Activated CD4-positive, alpha-beta T cell treated with anti-CD3 and anti-CD28 coated beads for 36 hours (primary cell): ENCODE data around the gene SHC3. TPM values are rescaled to one million over a fixed set of nuclear protein-coding genes. Genes with fewer than 3 reads are reported as not detected.
A peak's percentile ranks its signal among the peaks of the same experiment; 100 is the strongest.

Experiments
- ATAC-seq: fragments of 200-7000 bp; cut with Tn5 transposase; one replicate; pipeline ENCODE4 v1.10.0; 2021; ENCODE audit warnings: mild to moderate bottlenecking, moderate library complexity
- CTCF ChIA-PET: fragments of 350-600 bp; sonication (Branson Sonifier 250); formaldehyde crosslinking; loops from one replicate; lab custom pipeline; 2021; ENCODE audit warnings: antibody characterized with exemption; lab: Charles Lee
- POLR2A ChIA-PET: fragments of 350-600 bp; sonication (Branson Sonifier 250); formaldehyde crosslinking; loops from one replicate; lab custom pipeline; 2021; ENCODE audit warnings: antibody characterized with exemption, inconsistent platforms; lab: Charles Lee
- DNase-seq: peaks from one replicate; pipeline ENCODE4 v3.0.0-alpha.2; 2020
- H3K27ac Mint-ChIP-seq: one replicate; pipeline ENCODE4 v1.8.0; 2021; ENCODE audit warnings: mixed read lengths
- H3K27me3 Mint-ChIP-seq: one replicate; pipeline ENCODE4 v1.8.0; 2021; ENCODE audit warnings: mixed read lengths
- H3K36me3 Mint-ChIP-seq: one replicate; pipeline ENCODE4 v1.8.0; 2021; ENCODE audit warnings: low read depth, mixed read lengths
- H3K4me1 Mint-ChIP-seq: one replicate; pipeline ENCODE4 v1.8.0; 2021; ENCODE audit warnings: mixed read lengths
- H3K4me3 Mint-ChIP-seq: one replicate; pipeline ENCODE4 v1.8.0; 2021; ENCODE audit warnings: mild to moderate bottlenecking, moderate library complexity, mixed read lengths
- H3K9me3 Mint-ChIP-seq: one replicate; pipeline ENCODE4 v1.8.0; 2021; ENCODE audit warnings: low read depth, mixed read lengths
- intact Hi-C, 2 experiments: fragments of 100-400 bp; cut with DNase I in 1 of 2; cut with micrococcal nuclease in 1 of 2; formaldehyde crosslinking; loops; one replicate each; pipeline versions ENCODE4 v1.14.2 to v1.15.1; 2022 to 2024; cut with DNase I, micrococcal nuclease
- total RNA-seq, 2 experiments: library from RNA; stranded (reverse); gene quantifications; one replicate each; pipeline ENCODE4 v1.2.3, GENCODE V29; 2021

SHC3 gene
- total RNA-seq, 2 experiments from 2014 or later, result not detected

DNA sequence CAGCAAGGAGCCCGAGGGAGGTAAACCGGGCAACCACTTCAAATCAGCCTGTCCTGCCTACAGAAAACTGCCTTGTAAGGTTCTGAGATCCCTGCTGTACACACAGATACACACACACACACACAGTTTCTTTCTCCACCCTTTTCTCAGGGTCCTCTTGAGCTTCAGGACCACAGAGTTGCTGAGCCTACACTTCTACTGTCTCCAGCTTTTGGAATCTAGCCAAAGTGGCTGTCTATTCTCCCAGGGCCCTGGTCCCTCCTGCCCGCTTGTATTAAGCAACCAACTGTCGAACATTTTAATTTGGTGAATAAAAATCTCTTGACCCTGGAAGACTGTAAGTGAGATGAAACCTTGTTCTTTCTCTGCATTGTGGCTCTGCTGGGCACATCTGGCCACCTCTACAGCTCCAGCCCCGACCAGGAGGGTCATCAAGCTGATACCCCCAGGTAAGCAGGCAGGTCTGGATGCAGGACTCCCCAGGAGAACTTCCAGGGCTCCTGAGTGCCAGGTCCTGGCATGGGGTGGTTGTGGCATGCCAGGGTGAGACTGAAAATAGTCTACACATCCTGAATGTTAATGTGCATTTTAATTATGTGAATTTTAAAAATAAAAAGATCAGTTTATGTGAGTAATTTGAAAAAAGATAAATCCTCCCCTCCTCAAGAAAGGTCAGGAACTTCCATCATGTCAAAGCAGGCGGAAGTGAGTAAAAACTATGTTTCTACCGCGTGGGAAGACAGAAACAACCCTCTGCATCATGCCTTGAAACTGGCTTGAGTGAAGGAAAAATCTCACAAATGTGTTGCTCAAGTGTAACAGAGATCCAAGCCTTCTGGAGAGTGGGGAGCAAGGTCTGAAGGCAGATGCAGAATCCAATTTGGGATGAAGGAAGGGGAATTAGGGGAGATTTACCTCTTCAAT lies 202.4 kb downstream of the SHC3 start:
- peak; percentile 74 for ATAC-seq
- peaks cover 15% of the 10 kb centered on the region for H3K4me1 Mint-ChIP-seq

DNA sequence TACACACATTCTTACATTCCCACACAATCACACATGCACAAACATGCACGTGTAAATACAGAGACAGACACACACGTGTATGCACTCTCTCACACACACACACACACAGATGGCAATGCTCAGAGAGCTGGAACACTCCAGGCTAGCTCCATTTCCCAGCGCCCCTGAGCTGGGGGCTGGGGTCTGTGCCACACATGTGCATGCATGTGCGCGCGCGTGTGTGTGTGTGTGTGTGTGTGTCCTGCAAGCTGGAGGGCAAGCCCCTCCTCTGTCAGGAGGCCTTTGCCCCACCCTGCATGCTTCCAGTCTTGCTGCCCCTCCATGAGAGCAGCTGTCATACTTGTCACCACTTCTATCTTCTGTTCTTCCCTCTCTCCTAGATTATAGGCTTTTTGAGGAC lies 204.0 kb downstream of the SHC3 start:
- ChIA-PET POLR2A (no interaction called here), CTCF (no interaction called here)
- intact Hi-C loops, result no loop called here
- no peak overlapping the region for H3K4me3 Mint-ChIP-seq
- no peak overlapping the region for H3K27ac Mint-ChIP-seq
- no peaks in the 10 kb centered on the region for H3K9me3 Mint-ChIP-seq
- DNase-seq (no peak), ATAC-seq (no peak)
- no peaks in the 10 kb centered on the region for H3K36me3 Mint-ChIP-seq
- peaks cover 15% of the 10 kb centered on the region for H3K4me1 Mint-ChIP-seq
- peaks cover 19% of the 10 kb centered on the region for H3K27me3 Mint-ChIP-seq

More for the DNA sequence above, 202.4 kb downstream of the SHC3 start:
- Mint-ChIP-seq H3K36me3 (no peaks in the 10 kb centered on the region), H3K9me3 (no peaks in the 10 kb centered on the region), H3K4me3 (no peak overlapping the region), H3K27ac (peak overlapping the region; percentile 10), H3K27me3 (peaks cover 18% of the 10 kb centered on the region)
- no peak for DNase-seq
- intact Hi-C loops, result no loop called here
- ChIA-PET CTCF (no interaction called here), POLR2A (no interaction called here)

DNA sequence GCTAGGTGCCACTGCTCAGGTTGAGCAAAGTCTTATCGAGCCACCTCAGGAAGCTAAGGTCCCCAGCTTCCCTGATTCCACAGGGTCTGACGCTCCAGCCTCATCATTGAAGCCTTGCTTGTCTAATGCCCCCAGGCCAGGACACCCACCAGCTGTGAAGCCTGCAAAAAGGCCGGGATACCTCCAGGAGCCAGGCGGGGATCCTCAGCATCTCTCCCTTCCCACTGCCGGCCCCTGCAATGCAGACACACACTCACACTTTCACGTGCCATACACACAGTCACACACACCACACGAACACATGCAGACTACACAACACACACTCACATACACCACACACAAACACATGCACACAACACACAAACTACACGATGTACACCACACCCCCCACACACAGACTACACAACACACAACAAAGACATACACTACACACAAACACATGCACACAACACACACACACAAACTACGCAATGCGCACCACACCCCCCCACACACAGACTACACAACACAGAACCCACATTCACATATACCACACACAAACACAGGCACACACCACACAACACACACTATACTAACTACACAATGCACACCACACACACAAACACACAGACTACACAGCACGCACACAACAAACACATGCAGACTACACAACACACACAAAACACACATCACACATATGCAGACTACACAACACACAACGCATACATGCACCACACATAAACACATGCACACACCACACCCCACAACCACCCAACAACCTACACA lies 205.2 kb downstream of the SHC3 start:
- POLR2A ChIA-PET, result no interaction called here
- peaks cover 15% of the 10 kb centered on the region for H3K4me1 Mint-ChIP-seq

DNA sequence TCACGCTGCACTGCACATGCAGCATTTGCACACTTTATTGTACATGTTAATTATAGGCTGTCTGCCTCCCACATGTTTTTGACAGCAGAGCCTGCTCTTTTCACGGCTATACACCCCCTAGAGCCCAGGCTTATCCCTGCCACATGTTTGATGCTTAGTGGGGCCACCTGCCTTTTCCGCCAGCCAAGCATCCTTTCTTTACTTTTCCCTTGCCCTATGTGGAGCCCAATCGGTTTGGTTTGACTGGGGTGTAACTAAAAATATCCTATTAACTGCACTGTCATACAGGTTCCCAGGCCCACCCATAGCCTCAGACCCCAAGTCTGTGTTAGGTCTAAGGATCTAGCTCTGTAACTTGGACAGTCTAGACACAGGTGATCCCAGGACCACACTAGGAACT lies 206.2 kb downstream of the SHC3 start:
- POLR2A ChIA-PET, result no interaction called here
- Mint-ChIP-seq H3K27me3 (peaks cover 15% of the 10 kb centered on the region), H3K9me3 (no peaks in the 10 kb centered on the region), H3K4me1 (peaks cover 15% of the 10 kb centered on the region), H3K36me3 (no peaks in the 10 kb centered on the region), H3K4me3 (no peak overlapping the region), H3K27ac (no peak overlapping the region)
- intact Hi-C loops, result no loop called here
- CTCF ChIA-PET, result no interaction called here
- no peak for DNase-seq
- no peak for ATAC-seq

More for the DNA sequence above, 205.2 kb downstream of the SHC3 start:
- DNase-seq, result no peak
- intact Hi-C loops, result no loop called here
- Mint-ChIP-seq H3K4me3 (no peak overlapping the region), H3K27ac (no peak overlapping the region), H3K9me3 (no peaks in the 10 kb centered on the region), H3K36me3 (no peaks in the 10 kb centered on the region), H3K27me3 (peaks cover 23% of the 10 kb centered on the region)
- CTCF ChIA-PET, result no interaction called here
- no peak for ATAC-seq

DNA sequence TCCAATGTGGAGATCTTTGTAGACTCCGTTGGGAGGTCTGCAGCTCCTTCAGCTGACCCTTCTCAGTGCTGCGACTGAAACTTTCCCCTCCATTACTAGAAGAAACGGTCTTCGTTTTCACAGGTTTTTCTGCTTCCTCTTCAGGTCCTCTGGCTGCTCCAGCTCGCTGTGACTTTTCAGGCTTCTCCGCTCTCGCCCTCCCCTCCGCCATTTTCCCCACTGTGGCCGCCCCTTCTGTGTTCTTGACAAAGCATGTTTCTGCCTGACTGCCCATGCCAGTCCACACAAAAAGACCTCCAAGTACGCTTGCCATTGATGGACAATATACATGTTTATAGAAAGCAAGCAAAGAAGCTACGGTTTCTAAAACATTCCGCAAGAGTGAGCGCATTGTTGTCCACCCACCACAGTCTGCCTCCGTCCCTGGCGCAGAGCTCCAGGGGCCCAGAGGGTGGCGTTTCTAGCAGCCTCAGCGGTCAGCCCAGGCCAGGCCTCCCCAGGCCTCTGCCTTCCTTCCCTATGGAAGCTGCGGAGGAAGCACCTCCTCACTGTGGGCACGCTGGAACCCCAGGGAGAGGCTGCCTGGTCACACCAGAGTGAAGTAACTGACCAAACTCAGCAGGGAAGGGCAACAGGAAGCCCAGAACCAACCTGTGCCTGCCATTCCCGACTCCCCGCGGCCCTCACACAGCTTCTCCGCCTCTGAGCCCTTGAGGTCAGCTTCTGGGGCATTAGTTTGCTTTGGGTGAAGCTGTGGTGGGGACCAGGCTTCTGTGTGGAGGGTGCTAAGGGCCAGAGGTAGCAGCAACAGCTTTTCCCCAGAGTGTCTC lies 207.3 kb downstream of the SHC3 start:
- Mint-ChIP-seq H3K27me3 (peaks cover 6% of the 10 kb centered on the region), H3K27ac (no peak overlapping the region), H3K4me3 (no peak overlapping the region), H3K9me3 (no peaks in the 10 kb centered on the region), H3K36me3 (no peaks in the 10 kb centered on the region), H3K4me1 (peaks cover 4% of the 10 kb centered on the region)
- DNase-seq (no peak), ATAC-seq (no peak)
- intact Hi-C loops, result no loop called here
- CTCF ChIA-PET, result no interaction called here
- POLR2A ChIA-PET, result no interaction called here

DNA sequence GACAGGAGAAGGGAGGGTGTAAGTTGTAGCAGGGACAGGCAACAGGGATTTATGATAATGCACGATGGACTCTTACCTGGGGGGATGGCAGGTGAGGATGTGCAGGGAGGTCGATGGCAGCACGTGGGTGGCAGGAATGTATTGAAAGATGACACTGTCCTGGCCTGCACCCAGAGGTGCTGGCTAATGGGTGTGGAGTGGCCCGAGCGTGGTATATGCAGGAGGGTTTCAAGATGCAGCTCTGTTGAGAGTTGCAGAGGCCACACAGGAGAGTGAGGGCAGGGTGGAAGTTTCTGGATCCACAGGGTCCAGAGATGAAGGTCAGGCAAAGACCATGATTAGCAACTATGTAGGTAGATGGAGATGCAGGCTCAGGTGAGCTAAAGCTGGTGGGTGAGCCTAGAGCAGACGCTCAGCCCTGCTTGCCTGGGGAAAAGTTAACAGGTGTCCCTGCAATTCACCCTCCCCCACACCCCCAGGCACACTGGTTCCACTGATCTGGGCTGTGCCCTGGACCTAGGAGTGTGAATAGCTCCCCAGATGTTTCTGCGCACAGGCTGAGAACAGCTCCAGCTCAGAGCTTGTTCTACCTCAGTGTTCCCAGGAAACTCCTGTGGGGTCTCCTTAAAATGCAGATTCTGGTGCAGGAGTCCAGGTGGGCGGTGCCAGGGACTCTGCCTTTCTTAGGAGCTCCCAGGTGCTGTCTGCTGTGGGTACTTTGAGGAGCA lies 208.8 kb downstream of the SHC3 start:
- ChIA-PET POLR2A (interaction anchor here (0.6 kb wide), 2 partner anchors 50 to 91 kb away, joined by 3 read pairs; no protein-coding TSS in a partner anchor), CTCF (no interaction called here)
- no peak for ATAC-seq

DNA sequence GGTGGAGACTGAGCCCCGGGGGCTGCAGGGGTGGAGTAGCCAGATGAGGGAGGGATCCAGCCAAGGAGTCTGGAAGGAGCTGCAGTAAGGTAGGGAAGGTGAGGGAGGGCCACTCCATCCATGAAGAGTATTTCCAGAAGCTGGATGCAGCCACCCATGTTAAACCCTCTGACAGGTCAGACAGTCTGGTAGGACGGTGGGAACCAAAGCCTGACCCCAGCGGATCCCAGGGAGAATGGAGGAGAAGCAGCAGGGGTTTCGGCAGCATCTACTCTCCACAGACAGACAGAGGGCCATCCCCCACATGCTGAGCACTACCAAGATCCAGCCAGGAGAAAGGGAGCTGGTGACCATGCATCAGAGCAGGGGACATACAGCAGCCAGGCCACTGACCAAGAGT lies 209.8 kb downstream of the SHC3 start:
- H3K4me3 Mint-ChIP-seq, result no peak overlapping the region
- POLR2A ChIA-PET, result no interaction called here
- H3K27ac Mint-ChIP-seq, result no peak overlapping the region
- CTCF ChIA-PET, result no interaction called here
- DNase-seq (no peak), ATAC-seq (no peak)
- H3K4me1 Mint-ChIP-seq, result no peaks in the 10 kb centered on the region
- intact Hi-C loops, result no loop called here
- no peaks in the 10 kb centered on the region for H3K9me3 Mint-ChIP-seq
- no peaks in the 10 kb centered on the region for H3K36me3 Mint-ChIP-seq
- peaks cover 6% of the 10 kb centered on the region for H3K27me3 Mint-ChIP-seq

More for the DNA sequence above, 208.8 kb downstream of the SHC3 start:
- no peak overlapping the region for H3K27ac Mint-ChIP-seq
- intact Hi-C loops, result no loop called here
- no peak for DNase-seq
- no peaks in the 10 kb centered on the region for H3K9me3 Mint-ChIP-seq
- no peak overlapping the region for H3K4me3 Mint-ChIP-seq
- H3K4me1 Mint-ChIP-seq, result no peaks in the 10 kb centered on the region
- H3K27me3 Mint-ChIP-seq, result peaks cover 6% of the 10 kb centered on the region
- no peaks in the 10 kb centered on the region for H3K36me3 Mint-ChIP-seq

DNA sequence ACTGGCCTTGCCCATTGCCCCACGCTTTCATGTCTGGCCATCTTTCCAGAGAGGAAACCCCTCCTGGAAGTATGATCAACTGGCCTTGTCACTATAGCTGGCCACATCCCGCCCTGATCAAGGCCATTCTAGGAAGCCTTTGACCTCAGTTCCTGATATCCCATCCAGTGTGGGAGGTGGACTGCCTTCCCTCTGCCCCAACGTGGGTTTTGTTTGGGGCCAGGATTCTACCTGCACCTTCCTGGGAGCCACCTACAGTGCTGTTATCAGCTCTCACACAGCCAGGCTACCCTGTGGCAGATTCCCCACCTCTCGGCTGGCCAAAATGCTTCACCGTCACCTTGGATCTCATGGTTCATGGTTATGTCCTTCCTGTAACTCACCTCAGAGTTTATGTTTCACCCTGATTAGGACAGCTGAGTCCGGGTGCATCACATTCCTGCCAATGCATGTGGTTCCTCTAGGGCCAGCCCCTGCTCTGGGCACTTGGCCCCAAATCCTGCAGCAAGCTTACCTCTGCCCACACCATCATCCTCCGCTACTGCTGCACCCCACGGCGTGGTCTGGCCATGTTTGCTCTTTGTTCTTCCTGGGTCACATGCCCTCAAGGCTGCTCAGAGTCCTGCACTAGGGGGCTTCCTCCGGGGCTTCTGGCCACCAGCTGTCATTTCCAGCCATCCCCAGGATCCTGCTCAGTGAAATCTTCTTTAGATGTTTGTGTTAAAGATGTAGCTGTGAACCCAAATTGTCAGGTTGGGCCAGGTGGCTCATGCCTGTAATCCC lies 211.5 kb downstream of the SHC3 start:
- Mint-ChIP-seq H3K4me3 (no peak overlapping the region), H3K9me3 (no peaks in the 10 kb centered on the region), H3K36me3 (no peaks in the 10 kb centered on the region), H3K27me3 (peaks cover 12% of the 10 kb centered on the region), H3K27ac (no peak overlapping the region), H3K4me1 (peaks cover 4% of the 10 kb centered on the region)
- ChIA-PET CTCF (no interaction called here), POLR2A (no interaction called here)
- intact Hi-C loops, result no loop called here
- DNase-seq (no peak), ATAC-seq (no peak)

DNA sequence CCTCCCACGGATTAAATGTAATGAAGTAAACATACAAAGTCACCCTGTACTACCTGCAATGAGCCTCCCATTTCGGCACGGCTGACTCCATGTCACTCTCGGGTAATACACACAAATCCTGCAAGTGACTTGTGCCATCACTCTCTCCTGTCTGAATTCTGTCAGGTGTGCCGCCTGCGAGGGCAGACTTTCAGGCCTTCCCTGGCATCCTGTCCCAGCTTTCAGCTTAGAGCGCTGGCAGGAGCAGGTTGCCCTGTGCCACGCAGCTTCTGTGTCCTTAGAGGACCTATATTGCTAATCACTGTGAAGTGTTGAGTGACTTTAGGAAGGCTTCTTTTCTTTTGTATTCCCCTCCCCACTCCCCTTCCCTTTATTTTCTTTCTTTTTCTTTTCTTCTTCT lies 213.1 kb downstream of the SHC3 start:
- ATAC-seq (no peak), DNase-seq (no peak)
- Mint-ChIP-seq H3K27me3 (peaks cover 17% of the 10 kb centered on the region), H3K4me1 (peaks cover 4% of the 10 kb centered on the region), H3K36me3 (no peaks in the 10 kb centered on the region), H3K27ac (no peak overlapping the region), H3K4me3 (no peak overlapping the region), H3K9me3 (no peaks in the 10 kb centered on the region)
- intact Hi-C loops, result no loop called here
- CTCF ChIA-PET, result no interaction called here
- POLR2A ChIA-PET, result no interaction called here

DNA sequence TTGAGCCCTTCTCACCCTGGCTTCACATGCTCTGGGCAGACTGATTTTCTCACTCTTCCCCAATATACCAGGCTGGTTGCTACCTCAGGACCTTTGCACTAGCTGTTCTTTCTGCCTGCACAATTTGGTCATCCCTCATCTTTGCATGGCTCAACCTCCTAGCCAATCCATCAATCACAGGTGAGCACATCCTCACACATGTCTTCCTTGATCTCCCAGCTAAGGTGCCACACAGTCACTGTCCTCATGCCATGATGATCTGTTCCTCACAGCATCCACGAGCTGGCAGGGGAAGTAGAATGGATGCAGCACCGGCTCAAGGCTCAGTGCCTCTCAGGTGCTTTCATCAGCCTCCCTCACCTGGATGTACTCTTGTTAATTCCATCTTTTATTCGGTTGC lies 218.0 kb downstream of the SHC3 start:
- CTCF ChIA-PET, result no interaction called here
- ATAC-seq, result no peak
- peaks cover 4% of the 10 kb centered on the region for H3K4me1 Mint-ChIP-seq

More for the DNA sequence above, 218.0 kb downstream of the SHC3 start:
- H3K27ac Mint-ChIP-seq, result no peak overlapping the region
- peaks cover 24% of the 10 kb centered on the region for H3K27me3 Mint-ChIP-seq
- intact Hi-C loops, result no loop called here
- H3K9me3 Mint-ChIP-seq, result no peaks in the 10 kb centered on the region
- DNase-seq, result no peak
- POLR2A ChIA-PET, result no interaction called here
- H3K36me3 Mint-ChIP-seq, result no peaks in the 10 kb centered on the region
- H3K4me3 Mint-ChIP-seq, result no peak overlapping the region
